AG04449 (cell line): ENCODE data around the gene TIMMDC1.
A peak's percentile ranks its signal among the peaks of the same experiment; 100 is the strongest.

Experiments
- CTCF ChIA-PET: fragments of 350-600 bp; formaldehyde crosslinking; extraction: SDS; loops from one replicate; lab custom pipeline; 2021; ENCODE audit warnings: antibody characterized with exemption; lab: Yijun Ruan, JAX
- POLR2A ChIA-PET: fragments of 400-600, 350-600 bp; formaldehyde crosslinking; extraction: SDS; loops from one replicate; lab custom pipeline; 2020; ENCODE audit warnings: antibody characterized with exemption, inconsistent platforms; lab: Yijun Ruan, JAX
- DNase-seq: peaks from one replicate; pipeline ENCODE4 v3.0.0-alpha.2; 2010; ENCODE audit warnings: low read depth, low spot score
- H3K4me3 ChIP-seq: 2 replicates; pipeline ENCODE4 v1.5.1; 2011; ENCODE audit warnings: low read depth, mild to moderate bottlenecking, control low read depth, low read length
- TF ChIP-seq, protein P1 (sequence below): IDR thresholded peaks from one replicate; pipeline ENCODE4 v1.5.1; 2011; ENCODE audit warnings: mild to moderate bottlenecking, moderate library complexity, low read length, control low read depth, inconsistent platforms; ENCODE audit not compliant: insufficient read depth; ENCODE audit errors: missing control alignments

The TIMMDC1 gene

DNA sequence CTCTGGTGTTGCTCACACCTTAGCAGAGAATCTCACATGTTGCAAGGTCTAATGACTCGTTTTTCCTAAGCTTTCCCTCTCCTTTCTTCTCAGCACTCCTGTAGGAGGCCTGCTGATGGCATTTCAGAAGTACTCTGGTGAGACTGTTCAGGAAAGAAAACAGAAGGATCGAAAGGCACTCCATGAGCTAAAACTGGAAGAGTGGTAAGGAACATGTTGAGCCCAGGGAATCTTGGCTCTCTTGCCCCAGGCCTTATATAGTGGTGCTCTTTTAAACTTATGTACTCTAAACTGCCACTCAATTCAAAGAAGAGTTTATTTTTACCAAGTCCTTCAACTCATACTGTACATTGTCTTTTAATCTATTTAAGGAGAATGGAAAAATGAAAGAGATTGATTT, 18.8 kb downstream of the TIMMDC1 start:
- TF ChIP-seq, protein P1, sequence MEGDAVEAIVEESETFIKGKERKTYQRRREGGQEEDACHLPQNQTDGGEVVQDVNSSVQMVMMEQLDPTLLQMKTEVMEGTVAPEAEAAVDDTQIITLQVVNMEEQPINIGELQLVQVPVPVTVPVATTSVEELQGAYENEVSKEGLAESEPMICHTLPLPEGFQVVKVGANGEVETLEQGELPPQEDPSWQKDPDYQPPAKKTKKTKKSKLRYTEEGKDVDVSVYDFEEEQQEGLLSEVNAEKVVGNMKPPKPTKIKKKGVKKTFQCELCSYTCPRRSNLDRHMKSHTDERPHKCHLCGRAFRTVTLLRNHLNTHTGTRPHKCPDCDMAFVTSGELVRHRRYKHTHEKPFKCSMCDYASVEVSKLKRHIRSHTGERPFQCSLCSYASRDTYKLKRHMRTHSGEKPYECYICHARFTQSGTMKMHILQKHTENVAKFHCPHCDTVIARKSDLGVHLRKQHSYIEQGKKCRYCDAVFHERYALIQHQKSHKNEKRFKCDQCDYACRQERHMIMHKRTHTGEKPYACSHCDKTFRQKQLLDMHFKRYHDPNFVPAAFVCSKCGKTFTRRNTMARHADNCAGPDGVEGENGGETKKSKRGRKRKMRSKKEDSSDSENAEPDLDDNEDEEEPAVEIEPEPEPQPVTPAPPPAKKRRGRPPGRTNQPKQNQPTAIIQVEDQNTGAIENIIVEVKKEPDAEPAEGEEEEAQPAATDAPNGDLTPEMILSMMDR, result no peak
- no peak for DNase-seq
- ChIA-PET POLR2A (no interaction called here), CTCF (interaction anchor here (1.0 kb wide), 1 partner anchor 164 kb away, joined by 3 read pairs; no protein-coding TSS in a partner anchor)
- H3K4me3 ChIP-seq, result no peak overlapping the region

DNA sequence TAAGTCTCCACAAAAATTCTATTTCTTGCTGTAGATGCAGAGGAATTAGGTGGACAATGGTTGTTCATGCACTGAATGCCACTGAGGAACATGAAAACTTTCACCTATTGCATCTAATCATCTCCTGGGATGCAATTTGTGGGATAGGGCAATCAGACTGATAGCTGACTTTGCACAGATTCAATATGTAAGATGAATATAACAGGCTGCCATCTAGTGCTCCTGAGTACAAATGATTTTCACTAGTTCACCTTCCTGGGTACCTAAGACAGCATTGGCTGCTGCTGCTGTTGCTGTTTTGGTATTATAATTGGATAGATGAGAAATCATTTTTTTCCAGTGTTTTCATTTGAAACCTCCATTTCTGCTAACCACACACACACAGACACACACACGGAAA, 19.7 kb downstream of the TIMMDC1 start:
- POLR2A ChIA-PET, result no interaction called here
- DNase-seq, result no peak
- no peak overlapping the region for H3K4me3 ChIP-seq
- TF ChIP-seq, protein P1, result no peak
- CTCF ChIA-PET, result interaction anchor here (0.5 to 1.9 kb wide), 4 partner anchors 12 to 163 kb away, joined by 3 to 5 read pairs (median 4); no protein-coding TSS in a partner anchor

DNA sequence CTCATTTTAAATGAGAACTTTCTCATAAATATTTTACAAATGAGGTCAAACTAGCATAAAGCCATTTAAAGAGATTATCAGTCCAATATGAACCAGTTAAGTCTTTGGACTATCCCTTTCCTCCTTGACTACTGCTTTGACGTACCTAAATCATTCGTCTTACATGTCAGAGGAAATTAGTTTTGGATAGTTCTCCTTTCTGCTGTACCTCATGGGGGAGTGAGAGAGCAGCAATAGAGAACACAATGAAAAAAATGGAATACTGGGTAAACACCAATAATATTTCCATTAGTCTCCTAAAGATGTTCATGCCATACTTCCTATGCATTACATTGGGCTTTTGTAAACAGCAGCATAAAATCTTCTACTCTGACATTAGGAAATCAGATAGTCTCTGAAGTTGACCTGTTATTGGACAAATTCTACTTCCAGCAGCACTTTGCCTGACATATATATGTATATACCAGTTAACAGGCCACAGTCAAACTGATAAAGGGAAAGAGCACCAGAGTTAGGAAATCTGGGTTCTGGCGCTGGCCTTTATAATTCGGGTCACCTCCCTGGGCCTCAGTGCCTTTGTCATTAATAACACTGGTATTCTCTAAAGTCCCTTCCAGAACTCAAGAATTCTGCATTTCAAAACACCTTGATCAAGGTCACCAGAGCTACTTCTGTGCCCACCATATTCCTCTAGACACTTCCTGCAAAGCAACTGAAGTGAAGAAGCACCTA, 26.8 kb downstream of the TIMMDC1 start:
- ChIA-PET CTCF (interaction anchor here (0.8 to 4.5 kb wide), 5 partner anchors 8 to 159 kb away, joined by 3 to 37 read pairs (median 3); no protein-coding TSS in a partner anchor), POLR2A (no interaction called here)
- no peak overlapping the region for H3K4me3 ChIP-seq
- no peak for DNase-seq
- TF ChIP-seq, protein P1, result peak; percentile 46

DNA sequence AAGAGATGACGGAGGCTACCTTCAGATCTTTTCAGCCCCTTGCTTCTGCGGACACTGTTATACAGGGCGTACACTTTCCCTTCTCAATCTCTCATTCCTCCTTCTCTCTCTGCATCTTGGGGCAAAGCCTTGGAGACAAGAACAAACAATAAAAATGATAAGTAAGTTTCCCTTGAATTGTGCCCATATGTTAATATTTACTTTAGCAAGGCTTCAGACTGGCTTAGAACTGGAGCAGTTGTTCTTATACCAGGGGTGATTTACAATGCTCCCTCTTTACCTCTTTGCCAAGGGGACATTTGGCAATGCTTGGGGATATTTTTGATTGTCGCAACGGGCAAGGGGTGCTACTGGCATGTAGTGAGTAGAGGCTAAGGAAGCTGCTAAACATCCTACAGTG, 29.4 kb downstream of the TIMMDC1 start:
- ChIA-PET POLR2A (no interaction called here), CTCF (interaction anchor here (4.3 to 4.5 kb wide), 2 partner anchors 152 to 153 kb away, joined by 23 to 37 read pairs; no protein-coding TSS in a partner anchor)
- no peak overlapping the region for H3K4me3 ChIP-seq
- TF ChIP-seq, protein P1, result no peak
- no peak for DNase-seq

DNA sequence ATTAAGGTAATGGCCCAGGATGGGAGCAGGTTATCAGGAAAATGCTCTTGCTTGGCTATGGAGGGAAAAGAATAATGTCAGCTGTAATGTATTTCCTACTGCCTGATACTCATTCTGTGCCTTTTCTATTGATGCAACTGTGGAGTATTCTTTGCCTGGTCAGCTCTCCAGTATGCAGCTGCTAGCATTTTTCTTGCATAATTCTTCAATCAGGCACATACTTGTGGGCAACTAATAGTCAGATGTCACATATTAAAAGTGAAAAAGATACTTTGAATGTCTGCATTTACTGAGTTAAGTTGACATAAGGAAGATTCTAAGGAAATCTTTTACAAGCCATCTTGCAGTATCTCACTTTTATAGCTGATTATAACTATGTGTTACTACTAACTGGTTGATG, 31.5 kb downstream of the TIMMDC1 start:
- CTCF ChIA-PET, result interaction anchor here (0.9 to 4.3 kb wide), 3 partner anchors 11 to 151 kb away, joined by 3 to 23 read pairs (median 3); partner anchors contain the start of gene COX17

DNA sequence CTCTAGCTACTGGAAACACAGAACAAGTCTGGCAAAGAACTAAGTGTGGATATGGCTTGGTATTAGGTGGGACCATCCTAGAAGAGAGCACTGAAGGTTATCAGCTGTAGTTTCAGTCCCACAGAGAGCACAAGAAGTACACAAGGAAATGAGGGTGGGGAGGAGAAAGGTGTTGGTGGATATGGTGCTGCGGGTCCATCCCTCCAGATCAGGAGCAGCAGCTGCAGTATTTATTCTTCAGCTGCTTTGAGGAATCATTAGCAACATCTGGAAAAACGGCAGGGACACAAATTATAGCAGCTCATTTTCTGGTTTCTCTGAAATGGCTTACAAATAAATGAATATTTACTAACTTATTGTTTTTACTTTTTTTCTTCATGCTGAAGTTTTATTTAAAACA, 32.1 kb downstream of the TIMMDC1 start:
- DNase-seq, result no peak
- H3K4me3 ChIP-seq, result no peak overlapping the region
- ChIA-PET CTCF (interaction anchor here (0.9 to 4.3 kb wide), 3 partner anchors 12 to 150 kb away, joined by 3 to 23 read pairs (median 3); partner anchors contain the start of gene COX17), POLR2A (interaction anchor here (1.4 kb wide), 1 partner anchor 146 kb away, joined by 3 read pairs; no protein-coding TSS in a partner anchor)
- TF ChIP-seq, protein P1, result no peak

More for the DNA sequence above, 31.5 kb downstream of the TIMMDC1 start:
- POLR2A ChIA-PET, result interaction anchor here (1.4 kb wide), 1 partner anchor 147 kb away, joined by 3 read pairs; no protein-coding TSS in a partner anchor
- TF ChIP-seq, protein P1, result no peak
- no peak overlapping the region for H3K4me3 ChIP-seq
- DNase-seq, result peak; percentile 77
